ENCODE data around the gene CFAP91.

Gene CFAP91

GRCh38 chr3:119729996-119730395, 27.2 kb downstream of the CFAP91 start:
- Histone ChIP-seq H3K4me3 (IDR thresholded peaks at IDR 0.05; ENCODE audit: insufficient read depth, low read depth, low read length) (no peak overlapping the region), H3K79me2 (ENCODE audit: insufficient read depth, low read depth) (no peaks in the 10 kb centered on the region), H3K27ac (no peak overlapping the region), H3K36me3 (ENCODE audit: insufficient read depth) (no peaks in the 10 kb centered on the region), H3K4me2 (no peak overlapping the region), H4K20me1 (ENCODE audit: insufficient read depth) (no peaks in the 10 kb centered on the region), H2AFZ (ENCODE audit: low read depth) (no peak overlapping the region), H3K9ac (no peak overlapping the region), H3K27me3 (ENCODE audit: insufficient read depth, low read depth) (no peaks in the 10 kb centered on the region), H3K4me1 (ENCODE audit: low read depth, poor library complexity, severe bottlenecking) (no peaks in the 10 kb centered on the region)
- TF ChIP-seq CTCF (conservative IDR thresholded peaks at IDR 0.05; ENCODE audit: low read depth, low read length): no peak

GRCh38 chr3:119731560-119732343, 28.9 kb downstream of the CFAP91 start:
- TF ChIP-seq CTCF (conservative IDR thresholded peaks at IDR 0.05; ENCODE audit: low read depth, low read length): no peak
- H4K20me1 ChIP-seq (ENCODE audit: insufficient read depth): no peaks in the 10 kb centered on the region
- H3K4me1 ChIP-seq (ENCODE audit: low read depth, poor library complexity, severe bottlenecking): no peaks in the 10 kb centered on the region
- no peaks in the 10 kb centered on the region for H3K36me3 ChIP-seq (ENCODE audit: insufficient read depth)
- H3K9ac ChIP-seq: no peak overlapping the region
- H3K27me3 ChIP-seq (ENCODE audit: insufficient read depth, low read depth): no peaks in the 10 kb centered on the region
- H3K4me2 ChIP-seq: no peak overlapping the region
- H3K79me2 ChIP-seq (ENCODE audit: insufficient read depth, low read depth): no peaks in the 10 kb centered on the region
- no peak overlapping the region for H3K4me3 ChIP-seq (IDR thresholded peaks at IDR 0.05; ENCODE audit: insufficient read depth, low read depth, low read length)
- no peak overlapping the region for H2AFZ ChIP-seq (ENCODE audit: low read depth)
- no peak overlapping the region for H3K27ac ChIP-seq

GRCh38 chr3:119733812-119734211, 31.0 kb downstream of the CFAP91 start:
- Histone ChIP-seq H3K36me3 (ENCODE audit: insufficient read depth) (no peaks in the 10 kb centered on the region), H3K4me2 (no peak overlapping the region), H4K20me1 (ENCODE audit: insufficient read depth) (no peaks in the 10 kb centered on the region), H2AFZ (ENCODE audit: low read depth) (no peak overlapping the region), H3K27me3 (ENCODE audit: insufficient read depth, low read depth) (no peaks in the 10 kb centered on the region), H3K4me1 (ENCODE audit: low read depth, poor library complexity, severe bottlenecking) (no peaks in the 10 kb centered on the region), H3K9ac (no peak overlapping the region), H3K79me2 (ENCODE audit: insufficient read depth, low read depth) (no peaks in the 10 kb centered on the region), H3K4me3 (IDR thresholded peaks at IDR 0.05; ENCODE audit: insufficient read depth, low read depth, low read length) (no peak overlapping the region), H3K27ac (no peak overlapping the region)
- no peak for TF ChIP-seq CTCF (conservative IDR thresholded peaks at IDR 0.05; ENCODE audit: low read depth, low read length)

- H3K36me3 ChIP-seq (ENCODE audit: insufficient read depth): no peaks in the 10 kb centered on the region
- TF ChIP-seq CTCF (conservative IDR thresholded peaks at IDR 0.05; ENCODE audit: low read depth, low read length): no peak
- H3K27ac ChIP-seq: no peak overlapping the region
- no peak overlapping the region for H3K9ac ChIP-seq
- H3K27me3 ChIP-seq (ENCODE audit: insufficient read depth, low read depth): no peaks in the 10 kb centered on the region
- no peaks in the 10 kb centered on the region for H3K79me2 ChIP-seq (ENCODE audit: insufficient read depth, low read depth)
- H3K4me1 ChIP-seq (ENCODE audit: low read depth, poor library complexity, severe bottlenecking): no peaks in the 10 kb centered on the region
- no peak overlapping the region for H3K4me2 ChIP-seq
- H3K4me3 ChIP-seq (IDR thresholded peaks at IDR 0.05; ENCODE audit: insufficient read depth, low read depth, low read length): no peak overlapping the region
- no peak overlapping the region for H2AFZ ChIP-seq (ENCODE audit: low read depth)
- H4K20me1 ChIP-seq (ENCODE audit: insufficient read depth): no peaks in the 10 kb centered on the region
These were observed 35.9 kb downstream of the CFAP91 start for GRCh38 chr3:119738741-119739140.
